Keratinocyte (primary cell): ENCODE measurements around the gene AKT1. TPM values are rescaled to one million over a fixed set of nuclear protein-coding genes. Genes with fewer than 3 reads are reported as not detected.

Experiments
- DNase-seq: peaks from one replicate; pipeline ENCODE4 v3.0.0-alpha.2; 2011; ENCODE audit warnings: low read depth, missing footprints, low spot score
- FAIRE-seq: peaks from 2 replicates; lab custom pipeline; 2011; peaks lifted over from hg19 to GRCh38; lab: Jason Lieb, UNC
- H2AFZ ChIP-seq: 2 replicates; pipeline ENCODE4 v1.6.0; 2012; ENCODE audit warnings: low read length, control low read depth, inconsistent platforms; ENCODE audit not compliant: control insufficient read depth
- H3K27ac ChIP-seq: 2 replicates; pipeline ENCODE4 v1.5.1; 2011; ENCODE audit warnings: low read length; ENCODE audit not compliant: control insufficient read depth, insufficient read depth
- H3K27me3 ChIP-seq: 3 replicates; pipeline ENCODE4 v1.6.0; 2011; ENCODE audit warnings: low read length; ENCODE audit not compliant: control insufficient read depth, insufficient read depth; ENCODE audit errors: extremely low read depth
- H3K36me3 ChIP-seq, 2 experiments: 2 replicates in 1 of 2; 3 replicates in 1 of 2; pipeline ENCODE4 v1.5.1; 2011; ENCODE audit warnings: low read length in 2 of 2, mild to moderate bottlenecking in 1 of 2; ENCODE audit not compliant: control insufficient read depth in 2 of 2, insufficient read depth in 2 of 2; ENCODE audit errors: extremely low read depth in 1 of 2
- H3K4me1 ChIP-seq: 3 replicates; pipeline ENCODE4 v1.5.1; 2011; ENCODE audit warnings: low read length; ENCODE audit not compliant: control insufficient read depth, insufficient read depth; ENCODE audit errors: extremely low read depth
- H3K4me2 ChIP-seq: 3 replicates; pipeline ENCODE4 v1.6.0; 2011; ENCODE audit warnings: low read depth, low read length; ENCODE audit not compliant: control insufficient read depth, insufficient read depth; ENCODE audit errors: extremely low read depth
- H3K4me3 ChIP-seq, 3 experiments: fragments of 200-600 bp in 1 of 3; sonication (generic) in 1 of 3; 2 replicates in 2 of 3; 3 replicates in 1 of 3; pipeline ENCODE4 v1.5.1; 2011 to 2016; ENCODE audit warnings: low read length in 3 of 3, mild to moderate bottlenecking in 3 of 3, control low read depth in 2 of 3, inconsistent platforms in 1 of 3, low read depth in 1 of 3, mixed read lengths in 1 of 3, mixed run types in 1 of 3, moderate library complexity in 1 of 3; ENCODE audit not compliant: control insufficient read depth in 2 of 3, insufficient read depth in 2 of 3; ENCODE audit errors: extremely low read depth in 1 of 3
- H3K79me2 ChIP-seq: 2 replicates; pipeline ENCODE4 v1.6.0; 2012; ENCODE audit warnings: low read length; ENCODE audit not compliant: control insufficient read depth, insufficient read depth
- H3K9ac ChIP-seq: 3 replicates; pipeline ENCODE4 v1.6.0; 2011; ENCODE audit warnings: low read length; ENCODE audit not compliant: control insufficient read depth, insufficient read depth; ENCODE audit errors: extremely low read depth
- H3K9me1 ChIP-seq: 3 replicates; pipeline ENCODE4 v1.6.0; 2011; ENCODE audit warnings: low read length; ENCODE audit not compliant: control insufficient read depth, insufficient read depth; ENCODE audit errors: extremely low read depth
- H3K9me3 ChIP-seq: 2 replicates; pipeline ENCODE4 v1.5.1; 2012; ENCODE audit warnings: low read depth, low read length; ENCODE audit not compliant: control insufficient read depth
- H4K20me1 ChIP-seq: 3 replicates; pipeline ENCODE4 v1.6.0; 2011; ENCODE audit warnings: low read length; ENCODE audit not compliant: control insufficient read depth, insufficient read depth; ENCODE audit errors: extremely low read depth
- CTCF ChIP-seq, 3 experiments: IDR thresholded peaks in 1 of 3; conservative IDR thresholded peaks in 1 of 3; optimal IDR thresholded peaks in 1 of 3; 2 replicates in 2 of 3; 3 replicates in 1 of 3; pipeline versions ENCODE3 to v1.5.1; 2011; ENCODE audit warnings: low read length in 3 of 3, mild to moderate bottlenecking in 3 of 3, moderate library complexity in 2 of 3, control low read depth in 1 of 3, inconsistent platforms in 1 of 3; ENCODE audit not compliant: insufficient read depth in 2 of 3; ENCODE audit errors: extremely low read depth in 1 of 3
- EZH2 ChIP-seq: IDR thresholded peaks from one replicate; pipeline ENCODE4 v1.6.1; 2012; ENCODE audit warnings: inconsistent platforms, mild to moderate bottlenecking, low read length, moderate library complexity
- dilution Hi-C: fragments of 300-500 bp; cut with MboI; formaldehyde crosslinking; loops from one replicate; pipeline ENCODE4 v1.7.0; 2020; ENCODE audit warnings: low sequenced_read_pairs; ENCODE audit not compliant: extremely low pct_ligation_motif_present
- polyA plus RNA-seq, 5 experiments: library from polyadenylated mRNA; depleted of rRNA in 3 of 5; stranded (reverse) in 3 of 5; stranded (forward) in 1 of 5; unstranded in 1 of 5; fragments of >200 nt; gene quantifications; 1 replicate in 1 of 5; 2 replicates in 3 of 5; 3 replicates in 1 of 5; pipeline versions ENCODE4 v1.2.1 to v1.2.3, GENCODE V29; 2011 to 2012; ENCODE audit warnings: missing spikeins in 2 of 5, low read depth in 1 of 5, low replicate concordance in 1 of 5

The AKT1 gene
- polyA plus RNA-seq, 1 donor (not counting 4 experiments of a cell fraction or from before 2014, with no cell fraction given): 82.3 TPM

- no peak overlapping the region for H3K4me2 ChIP-seq
- peaks cover 3% of the 10 kb centered on the region for H4K20me1 ChIP-seq
- FAIRE-seq (no peak), DNase-seq (no peak)
- H3K9me3 ChIP-seq: no peaks in the 10 kb centered on the region
- dilution Hi-C loops: loop anchor here (10.0 kb wide), 1 partner anchor 68 kb away; no protein-coding TSS in a partner anchor
- no peaks in the 10 kb centered on the region for H3K27me3 ChIP-seq
- H3K36me3 ChIP-seq: peaks cover 23% of the 10 kb centered on the region in 2 experiments
- H3K4me3 ChIP-seq: no peak overlapping the region
- H3K27ac ChIP-seq: no peak overlapping the region
- H3K9ac ChIP-seq: no peak overlapping the region
- H3K79me2 ChIP-seq: peaks cover 39% of the 10 kb centered on the region
- TF ChIP-seq CTCF (optimal IDR thresholded peaks at IDR 0.05 in 1 of 3, IDR thresholded peaks at IDR 0.05 in 1 of 3, conservative IDR thresholded peaks at IDR 0.05 in 1 of 3; ENCODE audit: extremely low read depth in 1 of 3, insufficient read depth in 2 of 3, low read length in 3 of 3): no peak
- no peak for TF ChIP-seq EZH2
- no peak overlapping the region for H2AFZ ChIP-seq
- H3K9me1 ChIP-seq: no peaks in the 10 kb centered on the region
- peaks cover 12% of the 10 kb centered on the region for H3K4me1 ChIP-seq
Measured at GRCh38 chr14:104757238-104757585, 38.3 kb downstream of the AKT1 start.

GRCh38 chr14:104756477-104757237, 38.9 kb downstream of the AKT1 start:
- H3K9me3 ChIP-seq: no peaks in the 10 kb centered on the region
- FAIRE-seq (no peak), DNase-seq (no peak)
- TF ChIP-seq EZH2: no peak
- no peak for TF ChIP-seq CTCF (optimal IDR thresholded peaks at IDR 0.05 in 1 of 3, IDR thresholded peaks at IDR 0.05 in 1 of 3, conservative IDR thresholded peaks at IDR 0.05 in 1 of 3; ENCODE audit: extremely low read depth in 1 of 3, insufficient read depth in 2 of 3, low read length in 3 of 3)
- dilution Hi-C loops: loop anchor here (10.0 kb wide), 1 partner anchor 68 kb away; no protein-coding TSS in a partner anchor
- H3K4me3 ChIP-seq: no peak overlapping the region
- H3K9me1 ChIP-seq: no peaks in the 10 kb centered on the region
- H3K4me2 ChIP-seq: no peak overlapping the region
- H3K36me3 ChIP-seq: peaks cover 23% of the 10 kb centered on the region in 2 experiments
- no peak overlapping the region for H2AFZ ChIP-seq
- peaks cover 12% of the 10 kb centered on the region for H3K4me1 ChIP-seq
- H3K9ac ChIP-seq: no peak overlapping the region
- no peaks in the 10 kb centered on the region for H3K27me3 ChIP-seq
- no peak overlapping the region for H3K27ac ChIP-seq
- peaks cover 3% of the 10 kb centered on the region for H4K20me1 ChIP-seq
- H3K79me2 ChIP-seq: peaks cover 39% of the 10 kb centered on the region
